Measurements from ENCODE around the gene BCORL1. TPM values are rescaled to one million over a fixed set of nuclear protein-coding genes. Genes with fewer than 3 reads are reported as not detected.

Gene BCORL1
- total and polyA plus RNA-seq, 2 of the 4 experiments (the other 2 are of a cell fraction): 0.54 to 1.6 TPM

DNA sequence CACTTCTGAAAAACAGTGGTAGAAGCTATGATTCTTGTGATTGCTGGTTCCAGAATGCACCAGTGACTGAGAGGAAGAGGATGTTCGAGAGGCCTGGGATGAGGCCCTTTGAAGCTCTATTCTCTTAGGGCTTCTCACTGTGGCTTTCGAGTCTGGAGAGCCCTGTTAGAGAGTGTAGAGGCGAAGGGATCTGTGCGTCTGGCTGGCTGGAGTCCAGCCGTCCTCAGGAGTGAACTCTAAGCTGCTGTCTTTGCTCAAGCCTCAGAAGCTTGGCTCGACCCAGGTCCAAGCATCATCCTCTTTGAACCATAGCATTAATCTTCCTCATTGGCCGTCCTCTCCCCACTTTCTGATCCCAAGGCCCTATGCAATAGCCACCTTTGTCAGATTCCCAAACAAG, 76.2 kb downstream of the BCORL1 start:
- Histone ChIP-seq H3K9me1 (ENCODE audit: insufficient read depth, low read length) (no peaks in the 10 kb centered on the region), H3K18ac (ENCODE audit: low read depth, low read length) (no peak overlapping the region), H2BK15ac (ENCODE audit: low read depth, low read length) (no peak overlapping the region), H3K56ac (ENCODE audit: extremely low read depth, insufficient read depth, low read length) (no peak overlapping the region), H3K27me3 (ENCODE audit: control insufficient read depth, insufficient read depth, low read length) (no peaks in the 10 kb centered on the region; the same call in 1 of the 2 replicates), H3K9ac (ENCODE audit: low read depth, low read length) (no peak overlapping the region), H4K20me1 (ENCODE audit: insufficient read depth, low read length) (no peaks in the 10 kb centered on the region; the same call in 1 of the 2 replicates), H2AK5ac (ENCODE audit: low read depth, low read length) (no peak overlapping the region), H4K5ac (ENCODE audit: low read depth, low read length) (no peak overlapping the region), H3K27ac (ENCODE audit: insufficient read depth, low read length) (no peak overlapping the region), H2BK5ac (ENCODE audit: low read depth, low read length, poor library complexity, severe bottlenecking) (no peak overlapping the region), H3K36me3 (ENCODE audit: control insufficient read depth, insufficient read depth, low read length) (no peaks in the 10 kb centered on the region; the same call in 1 of the 2 replicates), H3K23ac (ENCODE audit: low read depth, low read length) (no peak overlapping the region), H3K4me2 (ENCODE audit: low read depth, low read length) (no peak overlapping the region), H3K4me1 (ENCODE audit: control insufficient read depth, insufficient read depth, low read length) (peaks cover 3% of the 10 kb centered on the region; the same call in 1 of the 2 replicates), H3K9me3 (ENCODE audit: control insufficient read depth, insufficient read depth, low read length) (no peaks in the 10 kb centered on the region), H2BK20ac (ENCODE audit: low read depth, low read length) (no peak overlapping the region), H4K8ac (ENCODE audit: low read depth in 2 of 2, low read length in 2 of 2) (no peak overlapping the region), H4K91ac (ENCODE audit: insufficient read depth, low read depth, low read length) (no peak overlapping the region), H3K14ac (replicated peaks; ENCODE audit: low read depth, low read length) (no peak overlapping the region), H3K79me1 (ENCODE audit: low read depth in 1 of 2, low read length in 2 of 2) (no peaks in the 10 kb centered on the region), H2AK9ac (replicated peaks; ENCODE audit: low read depth, low read length, poor library complexity) (no peak overlapping the region), H3K4me3 (ENCODE audit: insufficient read depth, low read depth, low read length) (no peak overlapping the region), H2BK120ac (ENCODE audit: low read depth, low read length) (no peak overlapping the region), H2AFZ (replicated peaks; ENCODE audit: low read length, poor library complexity) (no peak overlapping the region), H3K4ac (ENCODE audit: low read depth, low read length) (no peak overlapping the region)
- no TSS peak for BruUV-seq (replicated peaks)
- 40% methylated on average over 2 of the region's 7 CpGs; no CpG with 5 or more reads in 1 of the 2 experiments for WGBS, 2 experiments (ENCODE audit: extremely low coverage in 2 of 2, insufficient read length in 1 of 2)
- intact Hi-C loops (cut with micrococcal nuclease) (no loop called here), in situ Hi-C loops (cut with MboI; ENCODE audit: low sequenced_read_pairs) (no loop called here), dilution Hi-C loops (cut with HindIII; ENCODE audit: low sequenced_read_pairs, unreplicated experiment) (no loop called here)
- no peak for TF ChIP-seq SMC3 (IDR thresholded peaks at IDR 0.05; ENCODE audit: low read depth, low read length)
- DNase-seq: no peak
- CTCF ChIA-PET: no interaction called here
- POLR2A ChIA-PET (ENCODE audit: unreplicated experiment): no interaction called here
- ATAC-seq (ENCODE audit: low read depth): no peak

All from IMR-90 (cell line).